Tongue (tissue), 2 donors: ENCODE measurements around the gene ATP2B1. TPM values are rescaled to one million over a fixed set of nuclear protein-coding genes. Genes with fewer than 3 reads are reported as not detected.

Source experiments
- DNase-seq: peaks from one replicate; pipeline ENCODE4 v3.0.0-alpha.2; 2015
- total RNA-seq: library from RNA; depleted of rRNA; stranded (reverse); fragments of >200 nt; gene quantifications from one replicate; pipeline ENCODE4 v1.2.3, GENCODE V29; 2014

The ATP2B1 gene
- total RNA-seq, 1 donor from 2014 or later: 105 TPM

- no peak for DNase-seq
Measured at GRCh38 chr12:89655841-89656240, 52.8 kb downstream of the ATP2B1 start.

- no peak for DNase-seq
Measured at GRCh38 chr12:89651192-89651591, 57.4 kb downstream of the ATP2B1 start.

- no peak for DNase-seq
Measured at GRCh38 chr12:89650239-89650638, 58.4 kb downstream of the ATP2B1 start.

GRCh38 chr12:89649820-89650219 lies 58.8 kb downstream of the ATP2B1 start:
- DNase-seq: no peak

GRCh38 chr12:89649139-89649538 lies 59.5 kb downstream of the ATP2B1 start:
- no peak for DNase-seq

GRCh38 chr12:89648211-89648930 lies 60.3 kb downstream of the ATP2B1 start:
- DNase-seq: peak; percentile 40

- no peak for DNase-seq
Measured at GRCh38 chr12:89645434-89645833, 63.2 kb downstream of the ATP2B1 start.

- no peak for DNase-seq
Measured at GRCh38 chr12:89642959-89643358, 65.7 kb downstream of the ATP2B1 start.

- DNase-seq: no peak
Measured at GRCh38 chr12:89636776-89637160, 71.9 kb downstream of the ATP2B1 start.

GRCh38 chr12:89636052-89636775 lies 72.4 kb downstream of the ATP2B1 start:
- DNase-seq: peak; percentile 12

- DNase-seq: no peak
Measured at GRCh38 chr12:89634508-89634907, 74.1 kb downstream of the ATP2B1 start.

- DNase-seq: no peak
Measured at GRCh38 chr12:89632778-89633177, 75.9 kb downstream of the ATP2B1 start.

- no peak for DNase-seq
Measured at GRCh38 chr12:89622115-89622514, 86.5 kb downstream of the ATP2B1 start.

GRCh38 chr12:89621521-89621920 lies 87.1 kb downstream of the ATP2B1 start:
- DNase-seq: no peak

- no peak for DNase-seq
Measured at GRCh38 chr12:89619764-89620163, 88.9 kb downstream of the ATP2B1 start.

GRCh38 chr12:89618113-89618862 lies 90.3 kb downstream of the ATP2B1 start:
- no peak for DNase-seq

- no peak for DNase-seq
Measured at GRCh38 chr12:89610366-89610765, 98.3 kb downstream of the ATP2B1 start.

GRCh38 chr12:89603678-89604077 lies 105.0 kb downstream of the ATP2B1 start:
- no peak for DNase-seq

GRCh38 chr12:89597770-89598169 lies 110.9 kb downstream of the ATP2B1 start:
- no peak for DNase-seq

- DNase-seq: no peak
Measured at GRCh38 chr12:89597210-89597609, 111.4 kb downstream of the ATP2B1 start.

- DNase-seq: no peak
Measured at GRCh38 chr12:89593873-89594272, 114.8 kb downstream of the ATP2B1 start.

- no peak for DNase-seq
Measured at GRCh38 chr12:89593233-89593632, 115.4 kb downstream of the ATP2B1 start.

GRCh38 chr12:89589753-89590152 lies 118.9 kb downstream of the ATP2B1 start:
- DNase-seq: no peak
